ENCODE measurements around the gene ZNF407.
A peak's percentile ranks its signal among the peaks of the same experiment; 100 is the strongest.

The ZNF407 gene

GRCh38 chr18:75070235-75070624 lies 472.6 kb downstream of the ZNF407 start:
- no peaks in the 10 kb centered on the region for H3K79me2 ChIP-seq (ENCODE audit: control insufficient read depth, low read length)
- H3K27me3 ChIP-seq (ENCODE audit: control insufficient read depth, low read length) = no peaks in the 10 kb centered on the region
- H3K9me3 ChIP-seq (ENCODE audit: control insufficient read depth, insufficient read depth, low read length) = no peaks in the 10 kb centered on the region
- no peak for TF ChIP-seq EZH2phosphoT487 (IDR thresholded peaks at IDR 0.05; ENCODE audit: borderline replicate concordance, low read length)
- TF ChIP-seq CTCF (IDR thresholded peaks at IDR 0.05; ENCODE audit: low read depth, low read length, poor library complexity, severe bottlenecking) = no peak
- peak overlapping the region; percentile 82 for H3K4me3 ChIP-seq (ENCODE audit: low read length)
- H4K20me1 ChIP-seq (ENCODE audit: control insufficient read depth, insufficient read depth, low read depth, low read length) = no peaks in the 10 kb centered on the region
- H3F3A ChIP-seq (ENCODE audit: control insufficient read depth, insufficient read depth) = peaks cover 6% of the 10 kb centered on the region; the same call in 1 of the 2 replicates
- H3K4me2 ChIP-seq (ENCODE audit: low read length) = peak overlapping the region; percentile 74
- peak overlapping the region; percentile 85 for H3K27ac ChIP-seq (ENCODE audit: low read depth, low read length)
- no peaks in the 10 kb centered on the region for H3K9me2 ChIP-seq (replicated peaks; ENCODE audit: control insufficient read depth, low read length)
- peaks cover 22% of the 10 kb centered on the region for H3K4me1 ChIP-seq (ENCODE audit: control insufficient read depth, low read length)
- no peaks in the 10 kb centered on the region for H3K36me3 ChIP-seq (ENCODE audit: control insufficient read depth, low read length)

GRCh38 chr18:75070625-75071483 lies 473.2 kb downstream of the ZNF407 start:
- Histone ChIP-seq H3K79me2 (ENCODE audit: control insufficient read depth, low read length) (no peaks in the 10 kb centered on the region), H3K4me3 (ENCODE audit: low read length) (peak overlapping the region; percentile 82), H4K20me1 (ENCODE audit: control insufficient read depth, insufficient read depth, low read depth, low read length) (no peaks in the 10 kb centered on the region), H3F3A (ENCODE audit: control insufficient read depth, insufficient read depth) (peaks cover 6% of the 10 kb centered on the region; the same call in 1 of the 2 replicates), H3K4me2 (ENCODE audit: low read length) (peak overlapping the region; percentile 74), H3K9me2 (replicated peaks; ENCODE audit: control insufficient read depth, low read length) (no peaks in the 10 kb centered on the region), H3K9me3 (ENCODE audit: control insufficient read depth, insufficient read depth, low read length) (no peaks in the 10 kb centered on the region), H3K27ac (ENCODE audit: low read depth, low read length) (peak overlapping the region; percentile 85), H3K4me1 (ENCODE audit: control insufficient read depth, low read length) (peaks cover 22% of the 10 kb centered on the region), H3K27me3 (ENCODE audit: control insufficient read depth, low read length) (no peaks in the 10 kb centered on the region), H3K36me3 (ENCODE audit: control insufficient read depth, low read length) (no peaks in the 10 kb centered on the region)
- TF ChIP-seq CTCF (IDR thresholded peaks at IDR 0.05; ENCODE audit: low read depth, low read length, poor library complexity, severe bottlenecking) = no peak
- no peak for TF ChIP-seq EZH2phosphoT487 (IDR thresholded peaks at IDR 0.05; ENCODE audit: borderline replicate concordance, low read length)

GRCh38 chr18:75071484-75071785 lies 473.8 kb downstream of the ZNF407 start:
- TF ChIP-seq CTCF (IDR thresholded peaks at IDR 0.05; ENCODE audit: low read depth, low read length, poor library complexity, severe bottlenecking) = no peak
- no peak for TF ChIP-seq EZH2phosphoT487 (IDR thresholded peaks at IDR 0.05; ENCODE audit: borderline replicate concordance, low read length)
- H4K20me1 ChIP-seq (ENCODE audit: control insufficient read depth, insufficient read depth, low read depth, low read length) = no peaks in the 10 kb centered on the region
- H3K36me3 ChIP-seq (ENCODE audit: control insufficient read depth, low read length) = no peaks in the 10 kb centered on the region
- peaks cover 22% of the 10 kb centered on the region for H3K4me1 ChIP-seq (ENCODE audit: control insufficient read depth, low read length)
- H3K9me3 ChIP-seq (ENCODE audit: control insufficient read depth, insufficient read depth, low read length) = peaks cover 2% of the 10 kb centered on the region; the same call in 1 of the 2 replicates
- H3K9me2 ChIP-seq (replicated peaks; ENCODE audit: control insufficient read depth, low read length) = no peaks in the 10 kb centered on the region
- peaks cover 6% of the 10 kb centered on the region; the same call in 1 of the 2 replicates for H3F3A ChIP-seq (ENCODE audit: control insufficient read depth, insufficient read depth)
- no peaks in the 10 kb centered on the region for H3K27me3 ChIP-seq (ENCODE audit: control insufficient read depth, low read length)
- H3K27ac ChIP-seq (ENCODE audit: low read depth, low read length) = peak overlapping the region; percentile 85
- H3K4me2 ChIP-seq (ENCODE audit: low read length) = peak overlapping the region; percentile 74
- peak overlapping the region; percentile 82 for H3K4me3 ChIP-seq (ENCODE audit: low read length)
- no peaks in the 10 kb centered on the region for H3K79me2 ChIP-seq (ENCODE audit: control insufficient read depth, low read length)
